ENCODE measurements around the gene SNRPA1.

DNA sequence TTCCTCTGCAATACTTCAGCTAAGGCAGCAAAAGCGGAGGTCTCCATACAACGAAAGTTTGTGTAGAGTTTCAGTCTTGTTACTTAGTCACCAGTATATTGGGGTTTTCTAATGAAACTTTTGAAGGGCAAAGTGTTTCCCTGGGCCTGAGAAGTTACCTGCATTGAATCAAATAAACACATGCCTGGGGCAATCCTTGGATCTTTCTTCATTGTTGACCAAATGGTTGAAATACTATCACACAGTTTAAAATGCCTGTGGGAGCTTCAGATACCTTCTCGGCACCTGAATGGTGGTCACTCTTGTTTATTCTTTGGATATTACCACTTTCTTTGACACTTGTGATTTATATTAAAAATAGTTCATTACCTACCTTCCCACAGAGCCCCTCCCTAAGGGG is 42.2 kb downstream of the SNRPA1 start:
- TF ChIP-seq, protein P1, sequence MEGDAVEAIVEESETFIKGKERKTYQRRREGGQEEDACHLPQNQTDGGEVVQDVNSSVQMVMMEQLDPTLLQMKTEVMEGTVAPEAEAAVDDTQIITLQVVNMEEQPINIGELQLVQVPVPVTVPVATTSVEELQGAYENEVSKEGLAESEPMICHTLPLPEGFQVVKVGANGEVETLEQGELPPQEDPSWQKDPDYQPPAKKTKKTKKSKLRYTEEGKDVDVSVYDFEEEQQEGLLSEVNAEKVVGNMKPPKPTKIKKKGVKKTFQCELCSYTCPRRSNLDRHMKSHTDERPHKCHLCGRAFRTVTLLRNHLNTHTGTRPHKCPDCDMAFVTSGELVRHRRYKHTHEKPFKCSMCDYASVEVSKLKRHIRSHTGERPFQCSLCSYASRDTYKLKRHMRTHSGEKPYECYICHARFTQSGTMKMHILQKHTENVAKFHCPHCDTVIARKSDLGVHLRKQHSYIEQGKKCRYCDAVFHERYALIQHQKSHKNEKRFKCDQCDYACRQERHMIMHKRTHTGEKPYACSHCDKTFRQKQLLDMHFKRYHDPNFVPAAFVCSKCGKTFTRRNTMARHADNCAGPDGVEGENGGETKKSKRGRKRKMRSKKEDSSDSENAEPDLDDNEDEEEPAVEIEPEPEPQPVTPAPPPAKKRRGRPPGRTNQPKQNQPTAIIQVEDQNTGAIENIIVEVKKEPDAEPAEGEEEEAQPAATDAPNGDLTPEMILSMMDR (IDR thresholded peaks at IDR 0.05 in 4 of 5, conservative IDR thresholded peaks at IDR 0.05 in 1 of 5) = no peak
- TF ChIP-seq POLR2A (IDR thresholded peaks at IDR 0.05) = no peak
